ENCODE results near the gene ATP6AP1. TPM values are rescaled to one million over a fixed set of nuclear protein-coding genes. Genes with fewer than 3 reads are reported as not detected.

The ATP6AP1 gene
- total RNA-seq, 4 donors from 2014 or later: 33.6 to 94.5 (median 43.9) TPM

- TF ChIP-seq, protein P1, sequence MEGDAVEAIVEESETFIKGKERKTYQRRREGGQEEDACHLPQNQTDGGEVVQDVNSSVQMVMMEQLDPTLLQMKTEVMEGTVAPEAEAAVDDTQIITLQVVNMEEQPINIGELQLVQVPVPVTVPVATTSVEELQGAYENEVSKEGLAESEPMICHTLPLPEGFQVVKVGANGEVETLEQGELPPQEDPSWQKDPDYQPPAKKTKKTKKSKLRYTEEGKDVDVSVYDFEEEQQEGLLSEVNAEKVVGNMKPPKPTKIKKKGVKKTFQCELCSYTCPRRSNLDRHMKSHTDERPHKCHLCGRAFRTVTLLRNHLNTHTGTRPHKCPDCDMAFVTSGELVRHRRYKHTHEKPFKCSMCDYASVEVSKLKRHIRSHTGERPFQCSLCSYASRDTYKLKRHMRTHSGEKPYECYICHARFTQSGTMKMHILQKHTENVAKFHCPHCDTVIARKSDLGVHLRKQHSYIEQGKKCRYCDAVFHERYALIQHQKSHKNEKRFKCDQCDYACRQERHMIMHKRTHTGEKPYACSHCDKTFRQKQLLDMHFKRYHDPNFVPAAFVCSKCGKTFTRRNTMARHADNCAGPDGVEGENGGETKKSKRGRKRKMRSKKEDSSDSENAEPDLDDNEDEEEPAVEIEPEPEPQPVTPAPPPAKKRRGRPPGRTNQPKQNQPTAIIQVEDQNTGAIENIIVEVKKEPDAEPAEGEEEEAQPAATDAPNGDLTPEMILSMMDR (IDR thresholded peaks at IDR 0.05; ENCODE audit: low read depth): no peak
These were observed 39.7 kb downstream of the ATP6AP1 start for GRCh38 chrX:154468217-154468616.

- TF ChIP-seq, protein P1 (IDR thresholded peaks at IDR 0.05; ENCODE audit: low read depth): no peak
These were observed 40.6 kb downstream of the ATP6AP1 start for GRCh38 chrX:154469114-154469513.

DNA sequence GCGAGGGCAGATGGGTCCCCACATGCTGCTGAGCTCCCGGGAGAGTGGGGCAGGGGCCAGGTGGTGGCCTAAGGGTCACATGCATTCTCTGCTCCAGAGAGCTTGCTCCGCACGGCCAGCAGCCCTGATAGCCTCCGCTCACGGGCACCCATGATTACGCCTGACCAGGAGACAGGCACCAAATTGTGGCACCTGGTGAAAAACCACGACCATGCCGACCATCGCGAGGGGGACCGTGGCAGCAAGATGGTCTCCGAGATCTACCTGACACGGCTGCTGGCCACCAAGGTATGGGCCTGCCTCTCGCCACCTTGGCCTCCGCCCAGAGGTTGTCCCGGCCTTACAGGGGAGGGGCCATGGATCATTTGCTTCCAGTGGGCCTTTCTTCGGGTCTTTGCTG, 41.4 kb downstream of the ATP6AP1 start:
- TF ChIP-seq, protein P1 (IDR thresholded peaks at IDR 0.05; ENCODE audit: low read depth): no peak

- TF ChIP-seq, protein P1 (IDR thresholded peaks at IDR 0.05; ENCODE audit: low read depth): no peak
These were observed 42.0 kb downstream of the ATP6AP1 start for GRCh38 chrX:154470434-154470833.

DNA sequence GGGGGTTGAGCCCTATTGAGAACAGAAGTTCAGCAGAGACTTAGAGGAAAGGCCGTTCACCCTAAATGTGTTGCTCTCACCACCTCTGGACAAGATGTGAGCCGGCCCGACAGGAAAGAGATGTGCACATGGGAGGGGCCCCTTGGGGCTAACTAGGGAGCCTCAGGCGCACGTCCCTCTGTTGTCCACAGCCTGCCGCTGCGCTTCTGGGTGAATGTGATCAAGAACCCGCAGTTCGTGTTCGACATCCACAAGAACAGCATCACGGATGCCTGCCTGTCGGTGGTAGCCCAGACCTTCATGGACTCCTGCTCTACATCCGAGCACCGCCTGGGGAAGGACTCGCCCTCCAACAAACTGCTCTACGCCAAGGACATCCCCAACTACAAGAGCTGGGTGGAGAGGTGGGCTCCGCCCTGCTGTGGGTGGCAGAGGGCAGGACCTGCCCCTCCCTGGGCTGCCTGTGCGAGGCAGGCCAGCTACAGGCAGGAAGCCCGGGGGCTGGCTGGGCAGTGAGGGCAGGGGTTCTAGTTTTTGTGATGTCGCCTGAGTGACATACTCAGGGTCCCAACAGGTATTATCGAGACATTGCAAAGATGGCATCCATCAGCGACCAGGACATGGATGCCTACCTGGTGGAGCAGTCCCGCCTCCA, 42.6 kb downstream of the ATP6AP1 start:
- TF ChIP-seq, protein P1 (IDR thresholded peaks at IDR 0.05; ENCODE audit: low read depth): no peak

DNA sequence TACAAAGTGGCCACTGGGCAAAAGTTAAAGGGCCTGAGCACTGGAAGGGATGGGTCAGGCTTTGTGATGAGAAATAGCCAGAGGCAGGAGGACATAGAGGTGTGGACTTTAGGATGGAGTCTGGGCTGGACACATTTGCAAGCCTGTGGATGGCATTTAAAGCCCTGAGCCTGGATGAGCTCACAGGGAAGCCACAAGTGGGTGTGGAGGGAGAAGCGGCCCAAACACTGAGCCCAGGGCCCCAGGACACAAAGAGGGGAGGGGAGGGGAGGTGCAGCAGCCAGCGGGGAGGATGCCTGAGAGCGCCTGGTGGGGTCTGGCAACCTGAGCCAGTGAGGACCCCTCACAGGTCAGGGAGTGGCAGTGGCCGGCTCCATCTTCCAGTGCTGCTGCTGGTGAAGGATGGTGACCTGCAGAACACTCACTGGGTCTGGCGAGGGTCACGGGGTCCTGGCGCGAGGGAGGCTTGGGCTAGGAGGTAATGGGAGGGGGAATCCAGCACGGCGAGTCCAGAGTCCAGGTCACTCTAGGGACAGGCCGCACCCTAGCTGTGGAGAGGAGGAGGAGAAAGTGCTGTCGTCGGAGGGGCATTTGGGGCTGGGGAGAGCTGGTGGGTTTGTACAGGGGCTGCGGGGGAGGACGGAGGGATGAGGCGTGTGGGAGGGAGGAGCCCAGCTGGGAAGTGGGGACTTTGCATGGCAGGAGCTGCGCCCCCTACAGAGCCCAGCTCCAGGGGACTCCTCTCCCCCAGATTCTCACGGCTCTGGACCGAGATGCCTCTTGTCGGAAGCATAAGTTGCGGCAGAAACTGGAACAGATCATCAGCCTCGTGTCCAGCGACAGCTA, 43.6 kb downstream of the ATP6AP1 start:
- TF ChIP-seq, protein P1 (IDR thresholded peaks at IDR 0.05; ENCODE audit: low read depth): no peak
